H1 (cell line): ENCODE measurements around the gene SPIRE2. TPM values are rescaled to one million over a fixed set of nuclear protein-coding genes. Genes with fewer than 3 reads are reported as not detected.

Experiments
- CTCF ChIA-PET: fragments of 300-600 bp; sonication (Branson Sonifier 250); formaldehyde crosslinking; loops from one replicate; lab custom pipeline; 2021; ENCODE audit not compliant: partially characterized antibody; lab: Charles Lee
- POLR2A ChIA-PET: fragments of 300-600 bp; sonication (Branson Sonifier 250); formaldehyde crosslinking; loops from one replicate; lab custom pipeline; 2021; ENCODE audit warnings: inconsistent platforms; ENCODE audit not compliant: partially characterized antibody; lab: Charles Lee
- DNase-seq, 2 experiments: peaks; one replicate each; pipeline versions ENCODE4 v3.0.0 to v3.0.0-alpha.2; 2010 to 2022; ENCODE audit warnings: low spot score in 2 of 2, low read depth in 1 of 2, mixed read lengths in 1 of 2
- FAIRE-seq: peaks from 2 replicates; lab custom pipeline; 2011; peaks lifted over from hg19 to GRCh38; lab: Jason Lieb, UNC
- H2AFZ ChIP-seq: 2 replicates; pipeline ENCODE4 v1.8.1; 2012; ENCODE audit warnings: low read length, inconsistent platforms
- H2AK5ac ChIP-seq: 2 replicates; pipeline ENCODE4 v1.6.1; 2013; ENCODE audit warnings: low read depth, low read length
- H2BK120ac ChIP-seq: replicated peaks from 2 replicates; pipeline ENCODE3; 2013; ENCODE audit warnings: low read depth, low read length, inconsistent platforms
- H2BK12ac ChIP-seq: 2 replicates; pipeline ENCODE4 v1.6.1; 2013; ENCODE audit warnings: low read depth, low read length
- H2BK15ac ChIP-seq: 2 replicates; pipeline ENCODE4 v1.6.1; 2013; ENCODE audit warnings: low read length
- H2BK20ac ChIP-seq: 2 replicates; pipeline ENCODE4 v1.6.1; 2013; ENCODE audit warnings: low read length
- H2BK5ac ChIP-seq: 2 replicates; pipeline ENCODE4 v1.6.1; 2013; ENCODE audit warnings: low read depth, low read length
- H3K14ac ChIP-seq: 2 replicates; pipeline ENCODE4 v1.6.1; 2013; ENCODE audit warnings: inconsistent platforms; ENCODE audit not compliant: insufficient read length
- H3K18ac ChIP-seq: 2 replicates; pipeline ENCODE4 v1.6.1; 2013; ENCODE audit warnings: low read length; ENCODE audit errors: extremely low read depth
- H3K23ac ChIP-seq: 2 replicates; pipeline ENCODE4 v1.6.1; 2013; ENCODE audit warnings: inconsistent platforms; ENCODE audit not compliant: insufficient read length
- H3K23me2 ChIP-seq: 2 replicates; pipeline ENCODE4 v1.6.1; 2013; ENCODE audit warnings: low read depth, low read length
- H3K27ac ChIP-seq: 2 replicates; pipeline ENCODE4 v1.6.1; 2011; ENCODE audit warnings: low read depth, low read length, inconsistent platforms
- H3K27me3 ChIP-seq, 4 experiments: replicated peaks in 1 of 4; 1 replicate in 1 of 4; 2 replicates in 3 of 4; pipeline versions ENCODE4 v1.6.1 to v1.8.1; 2011 to 2013; ENCODE audit warnings: low read length in 3 of 4, mild to moderate bottlenecking in 3 of 4, inconsistent platforms in 2 of 4, mixed read lengths in 2 of 4, moderate library complexity in 1 of 4; ENCODE audit not compliant: control insufficient read depth in 3 of 4, insufficient read depth in 3 of 4; ENCODE audit errors: extremely low read depth in 1 of 4
- H3K36me3 ChIP-seq, 4 experiments: 2 replicates each; pipeline versions ENCODE4 v1.6.1 to v1.8.1; 2011 to 2013; ENCODE audit warnings: mild to moderate bottlenecking in 4 of 4, low read length in 3 of 4, moderate library complexity in 2 of 4, control low read depth in 1 of 4, inconsistent platforms in 1 of 4; ENCODE audit not compliant: insufficient read depth in 4 of 4, control insufficient read depth in 2 of 4
- H3K4ac ChIP-seq: replicated peaks from 2 replicates; pipeline ENCODE3; 2013; ENCODE audit warnings: low read length, low read depth, mixed read lengths, inconsistent platforms; ENCODE audit not compliant: insufficient read length
- H3K4me1 ChIP-seq, 4 experiments: replicated peaks in 1 of 4; 1 replicate in 1 of 4; 2 replicates in 3 of 4; pipeline versions ENCODE4 v1.6.1 to v1.8.1; 2011 to 2013; ENCODE audit warnings: low read length in 3 of 4, inconsistent platforms in 2 of 4, mixed read lengths in 1 of 4; ENCODE audit not compliant: insufficient read depth in 4 of 4, control insufficient read depth in 3 of 4
- H3K4me2 ChIP-seq, 2 experiments: 2 replicates each; pipeline versions ENCODE4 v1.6.1 to v1.8.1; 2011 to 2013; ENCODE audit warnings: low read depth in 2 of 2, low read length in 2 of 2, control low read depth in 1 of 2, inconsistent platforms in 1 of 2, mild to moderate bottlenecking in 1 of 2; ENCODE audit not compliant: insufficient read depth in 1 of 2
- H3K4me3 ChIP-seq, 4 experiments: fragments of 200-600, 300-600 bp in 1 of 4; sonication (generic), shearing (Covaris generic), sonication (Bioruptor Twin) in 1 of 4; 2 replicates each; pipeline versions ENCODE4 v1.5.1 to v1.8.1; 2011 to 2016; ENCODE audit warnings: low read length in 4 of 4, low read depth in 3 of 4, control low read depth in 2 of 4, inconsistent platforms in 2 of 4, mild to moderate bottlenecking in 2 of 4, mixed read lengths in 1 of 4, moderate library complexity in 1 of 4; ENCODE audit not compliant: insufficient read depth in 2 of 4; ENCODE audit errors: extremely low read depth in 1 of 4
- H3K56ac ChIP-seq: replicated peaks from 2 replicates; pipeline ENCODE3; 2013; ENCODE audit warnings: low read depth, mild to moderate bottlenecking, mixed read lengths, low read length, inconsistent platforms; ENCODE audit not compliant: insufficient read length
- H3K79me1 ChIP-seq: 2 replicates; pipeline ENCODE4 v1.6.1; 2013; ENCODE audit warnings: low read depth, low read length, control low read depth
- H3K79me2 ChIP-seq, 2 experiments: 2 replicates each; pipeline versions ENCODE4 v1.6.1 to v1.8.1; 2012 to 2013; ENCODE audit warnings: low read length in 2 of 2, mild to moderate bottlenecking in 2 of 2, inconsistent platforms in 1 of 2; ENCODE audit not compliant: insufficient read depth in 2 of 2, control insufficient read depth in 1 of 2
- H3K9ac ChIP-seq, 4 experiments: replicated peaks in 1 of 4; 1 replicate in 1 of 4; 2 replicates in 3 of 4; pipeline versions ENCODE4 v1.6.1 to v1.8.1; 2011 to 2013; ENCODE audit warnings: low read depth in 3 of 4, low read length in 3 of 4, control low read depth in 2 of 4, mild to moderate bottlenecking in 2 of 4, moderate library complexity in 2 of 4, inconsistent platforms in 1 of 4; ENCODE audit errors: extremely low read depth in 1 of 4
- H3K9me3 ChIP-seq, 2 experiments: 2 replicates each; pipeline versions ENCODE4 v1.6.1 to v1.8.1; 2012 to 2013; ENCODE audit warnings: mild to moderate bottlenecking in 2 of 2, moderate library complexity in 2 of 2, control low read depth in 1 of 2, inconsistent platforms in 1 of 2, low read depth in 1 of 2, low read length in 1 of 2, mixed read lengths in 1 of 2; ENCODE audit not compliant: insufficient read depth in 2 of 2
- H4K20me1 ChIP-seq, 2 experiments: replicated peaks in 1 of 2; 2 replicates each; pipeline versions ENCODE3 to v1.8.1; 2011 to 2013; ENCODE audit warnings: inconsistent platforms in 2 of 2, low read length in 2 of 2, mild to moderate bottlenecking in 1 of 2; ENCODE audit not compliant: insufficient read depth in 2 of 2, control insufficient read depth in 1 of 2
- H4K5ac ChIP-seq: 2 replicates; pipeline ENCODE4 v1.6.1; 2013; ENCODE audit warnings: low read length, low read depth, mixed read lengths, inconsistent platforms; ENCODE audit not compliant: insufficient read length
- H4K8ac ChIP-seq: 2 replicates; pipeline ENCODE4 v1.8.0; 2013; ENCODE audit warnings: mild to moderate bottlenecking, moderate library complexity, low read length, inconsistent platforms; ENCODE audit not compliant: insufficient read depth; ENCODE audit errors: extremely low read depth
- H4K91ac ChIP-seq: replicated peaks from 2 replicates; pipeline ENCODE3; 2013; ENCODE audit warnings: low read length, mixed read lengths, inconsistent platforms; ENCODE audit not compliant: insufficient read length
- BACH1 ChIP-seq: IDR thresholded peaks from 2 replicates; pipeline ENCODE4 v1.6.1; 2012; ENCODE audit warnings: low read length, improper control_type of control experiment
- BCL11A ChIP-seq, 2 experiments: IDR thresholded peaks; one replicate each; pipeline ENCODE4 v1.6.1; 2011; ENCODE audit warnings: low read depth in 2 of 2, low read length in 2 of 2, mild to moderate bottlenecking in 2 of 2
- CTCF ChIP-seq, 3 experiments: IDR thresholded peaks; 1 replicate in 2 of 3; 2 replicates in 1 of 3; pipeline versions ENCODE4 v1.5.1 to v1.6.1; 2011; ENCODE audit warnings: low read length in 3 of 3, mild to moderate bottlenecking in 3 of 3, inconsistent platforms in 2 of 3, low read depth in 1 of 3, moderate library complexity in 1 of 3; ENCODE audit not compliant: insufficient read depth in 1 of 3; ENCODE audit errors: control extremely low read depth in 1 of 3
- JUND ChIP-seq: IDR thresholded peaks from 2 replicates; pipeline ENCODE4 v1.6.1; 2011; ENCODE audit warnings: mild to moderate bottlenecking, improper control_type of control experiment, low read length
- KDM4A ChIP-seq: IDR thresholded peaks from one replicate; pipeline ENCODE4 v1.7.1; 2012; ENCODE audit warnings: low read depth, mild to moderate bottlenecking, moderate library complexity, low read length, inconsistent platforms; ENCODE audit not compliant: severe bottlenecking
- RFX5 ChIP-seq: IDR thresholded peaks from 2 replicates; pipeline ENCODE4 v1.6.1; 2011; ENCODE audit warnings: low read depth, low read length, improper control_type of control experiment, borderline replicate concordance
- TCF12 ChIP-seq: IDR thresholded peaks from 2 replicates; pipeline ENCODE4 v1.6.1; 2011; ENCODE audit warnings: low read depth, mild to moderate bottlenecking, low read length
- WGBS, 2 experiments: shearing (Covaris generic) in 1 of 2; methylation state at CpG; one replicate each; pipeline versions ENCODE4 v1.1.6 to v1.1.7; 2013 to 2015; ENCODE audit warnings: low lambda C conversion rate in 2 of 2, mixed read lengths in 2 of 2, inconsistent platforms in 1 of 2, low coverage in 1 of 2, missing lambda C conversion rate in 1 of 2; ENCODE audit not compliant: insufficient replicate concordance in 2 of 2, insufficient coverage in 1 of 2, insufficient read length in 1 of 2; ENCODE audit errors: extremely low coverage in 1 of 2, missing lambda C conversion rate in 1 of 2; 5-methylcytosine and 5-hydroxymethylcytosine counted together
- polyA plus RNA-seq, 7 experiments: library from polyadenylated mRNA; depleted of rRNA in 3 of 7; stranded (reverse) in 5 of 7; unstranded in 2 of 7; fragments of >200 nt in 5 of 7; fragments of 200-250 nt in 2 of 7; gene quantifications; 1 replicate in 5 of 7; 2 replicates in 1 of 7; 4 replicates in 1 of 7; pipeline versions ENCODE4 v1.2.1 to v1.2.3, GENCODE V29; 2011 to 2013; ENCODE audit warnings: missing spikeins in 2 of 7, mixed read lengths in 2 of 7
- total RNA-seq: library from RNA; stranded (reverse); fragmentation: NEBNext Ultra II Directional; extraction: Animal tissue kit (Norgen Biotek cat#: 25700); gene quantifications from 2 replicates; pipeline ENCODE4 v1.2.1, GENCODE V29; 2021
- TF ChIP-seq, protein P1 (sequence below): IDR thresholded peaks from 2 replicates; pipeline ENCODE4 v1.6.1; 2012; ENCODE audit warnings: inconsistent platforms

Gene SPIRE2
- total and polyA plus RNA-seq, 2 of the 8 experiments (the other 6 are each of a cell fraction or from before 2014, with no cell fraction given) = 7.4 to 15.4 TPM

GRCh38 chr16:89826531-89827382 lies 1.5 kb upstream of the SPIRE2 start:
- H3K56ac ChIP-seq = no peak overlapping the region
- no peak overlapping the region for H3K23ac ChIP-seq
- H3K18ac ChIP-seq = no peak overlapping the region
- no peak overlapping the region for H2BK12ac ChIP-seq
- H3K79me2 ChIP-seq = no peaks in the 10 kb centered on the region
- H3K79me1 ChIP-seq = peaks cover 2% of the 10 kb centered on the region; the same call in 1 of the 2 replicates
- peak overlapping the region in 1 of 2 experiments; percentile 73; a peak in 1 of 4 replicates for H3K4me2 ChIP-seq
- H2AFZ ChIP-seq = no peak overlapping the region
- H2AK5ac ChIP-seq = no peak overlapping the region
- peaks cover 2 to 8% of the 10 kb centered on the region in 2 experiments for H4K20me1 ChIP-seq
- no peak overlapping the region for H3K9ac ChIP-seq
- H2BK15ac ChIP-seq = no peak overlapping the region
- H2BK20ac ChIP-seq = no peak overlapping the region
- DNase-seq (no peak), FAIRE-seq (no peak)
- peaks cover 6% of the 10 kb centered on the region; the same call in 1 of the 2 replicates for H3K23me2 ChIP-seq
- H3K4ac ChIP-seq = no peak overlapping the region
- no peaks in the 10 kb centered on the region for H3K36me3 ChIP-seq
- H3K4me1 ChIP-seq = peaks cover 0 to 16% (median 6%) of the 10 kb centered on the region in 4 experiments; a peak in 5 of 7 replicates
- H3K4me3 ChIP-seq = peak overlapping the region in 1 of 4 experiments; percentile 83; a peak in 2 of 8 replicates
- H3K14ac ChIP-seq = no peak overlapping the region
- CTCF ChIA-PET = interaction anchor here (1.1 to 1.6 kb wide), 3 partner anchors 9 to 37 kb away, joined by 4 to 6 read pairs (median 5); no protein-coding TSS in a partner anchor
- no peaks in the 10 kb centered on the region for H3K9me3 ChIP-seq
- no peak overlapping the region for H4K91ac ChIP-seq
- no peak overlapping the region for H4K5ac ChIP-seq
- H2BK5ac ChIP-seq = no peak overlapping the region
- no peaks in the 10 kb centered on the region for H3K27me3 ChIP-seq
- POLR2A ChIA-PET = interaction anchor here (0.6 to 4.4 kb wide), 8 partner anchors 10 to 96 kb away, joined by 3 to 34 read pairs (median 4); partner anchors contain the start of genes FANCA, TCF25 and TUBB3
- WGBS, 2 experiments = 92% methylated on average over 24 of the region's 26 CpGs; no CpG with 5 or more reads in 1 of the 2 experiments
- H2BK120ac ChIP-seq = no peak overlapping the region
- no peak overlapping the region for H3K27ac ChIP-seq
- no peak overlapping the region for H4K8ac ChIP-seq
- TF ChIP-seq CTCF (IDR thresholded peaks at IDR 0.05; ENCODE audit: control extremely low read depth in 1 of 3, insufficient read depth in 1 of 3, low read depth in 1 of 3, low read length in 3 of 3) (no peak), TCF12 (no peak), JUND (no peak), BCL11A (IDR thresholded peaks at IDR 0.05; ENCODE audit: low read depth in 2 of 2, low read length in 2 of 2) (no peak), RFX5 (no peak), KDM4A (no peak), BACH1 (no peak)
- TF ChIP-seq, protein P1, sequence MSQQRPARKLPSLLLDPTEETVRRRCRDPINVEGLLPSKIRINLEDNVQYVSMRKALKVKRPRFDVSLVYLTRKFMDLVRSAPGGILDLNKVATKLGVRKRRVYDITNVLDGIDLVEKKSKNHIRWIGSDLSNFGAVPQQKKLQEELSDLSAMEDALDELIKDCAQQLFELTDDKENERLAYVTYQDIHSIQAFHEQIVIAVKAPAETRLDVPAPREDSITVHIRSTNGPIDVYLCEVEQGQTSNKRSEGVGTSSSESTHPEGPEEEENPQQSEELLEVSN = no peak
